Iris pigment epithelial cell (primary cell): Measurements from ENCODE around the gene MKI67.

ENCODE experiments used
- DNase-seq: peaks from one replicate; pipeline ENCODE4 v3.0.0-alpha.2; 2011; ENCODE audit warnings: low read depth

Gene MKI67

DNA sequence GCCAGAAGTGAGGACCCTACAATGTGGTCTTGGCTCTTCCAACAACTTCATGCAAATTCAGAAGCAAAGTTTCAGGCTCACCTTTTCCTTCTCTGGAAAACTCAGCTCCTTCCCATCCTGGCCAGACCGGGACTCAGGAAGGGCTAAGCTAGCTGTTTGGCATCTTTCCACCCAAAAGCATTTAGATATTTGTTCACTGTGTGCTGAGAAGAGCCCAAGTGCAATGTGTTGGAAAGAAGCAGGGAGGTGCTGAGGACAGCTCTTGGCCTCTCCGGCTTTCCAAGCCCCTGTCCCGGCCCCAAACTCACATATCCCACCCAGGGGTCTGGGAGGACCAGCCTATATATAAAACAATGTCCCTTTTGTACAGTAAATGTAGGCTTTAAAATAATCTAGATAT is 44.5 kb downstream of the MKI67 start:
- no peak for DNase-seq

GRCh38 chr10:128081222-128081621 is 45.0 kb downstream of the MKI67 start:
- no peak for DNase-seq

- no peak for DNase-seq
These were observed 45.6 kb downstream of the MKI67 start for GRCh38 chr10:128080641-128081040.

DNA sequence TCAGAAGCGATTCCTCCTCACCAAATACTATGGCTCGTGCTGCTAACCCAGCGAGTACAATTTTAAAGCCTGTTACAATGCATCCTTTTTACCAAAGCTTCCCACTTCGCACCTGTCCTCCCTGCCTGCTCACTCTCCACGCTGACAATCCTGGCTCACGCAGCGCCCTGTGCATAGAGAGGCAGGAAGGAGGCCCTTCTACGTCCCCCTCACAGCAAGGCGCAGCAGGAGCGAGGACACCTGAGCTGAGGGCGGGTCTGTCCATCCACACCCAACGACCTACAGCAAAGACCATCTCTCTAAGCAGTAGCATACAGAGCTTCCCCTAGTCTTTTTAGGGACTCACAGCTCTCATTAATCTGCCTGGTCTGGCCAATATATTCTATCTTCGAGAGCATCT is 46.0 kb downstream of the MKI67 start:
- DNase-seq = no peak

DNA sequence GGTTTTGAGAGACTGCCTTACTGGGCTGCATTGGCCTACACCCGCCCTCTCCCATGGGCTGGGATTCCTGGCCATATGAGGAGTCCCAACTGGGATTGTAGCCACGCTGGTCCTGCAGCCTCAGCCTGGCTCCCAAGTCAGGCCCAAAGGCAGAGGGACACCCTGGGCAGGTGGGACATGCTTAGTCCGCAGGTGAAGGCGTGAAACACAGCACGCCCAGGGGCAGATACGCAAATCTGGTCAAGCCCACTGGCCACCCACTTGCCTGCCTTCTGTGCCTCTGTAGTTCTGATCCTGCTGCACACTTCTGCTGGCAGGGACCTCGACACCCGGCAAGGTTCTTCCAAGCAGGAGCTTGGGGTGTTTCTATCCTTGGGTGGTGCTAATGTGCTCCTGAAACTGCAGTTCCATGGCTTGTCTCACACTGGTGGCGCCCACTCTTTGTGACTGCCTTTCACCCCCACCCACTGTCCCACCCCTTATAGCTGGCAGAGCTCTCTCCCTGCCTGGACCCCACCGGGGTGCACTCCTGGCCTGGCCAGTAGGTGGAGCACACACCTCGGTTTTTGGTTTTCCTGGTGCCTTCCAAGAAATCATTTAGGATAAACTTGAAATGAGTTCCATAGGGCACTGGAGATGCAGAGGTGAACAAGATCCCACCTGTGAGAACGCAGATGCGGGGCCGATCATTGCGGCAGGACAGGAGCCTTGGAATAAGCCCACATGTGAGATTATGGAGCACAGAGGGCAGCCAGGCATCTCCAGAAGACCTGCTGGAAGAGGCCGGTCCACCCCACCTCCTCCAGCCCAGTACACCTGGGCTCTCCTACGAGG is 47.9 kb downstream of the MKI67 start:
- DNase-seq = peak; percentile 30

DNA sequence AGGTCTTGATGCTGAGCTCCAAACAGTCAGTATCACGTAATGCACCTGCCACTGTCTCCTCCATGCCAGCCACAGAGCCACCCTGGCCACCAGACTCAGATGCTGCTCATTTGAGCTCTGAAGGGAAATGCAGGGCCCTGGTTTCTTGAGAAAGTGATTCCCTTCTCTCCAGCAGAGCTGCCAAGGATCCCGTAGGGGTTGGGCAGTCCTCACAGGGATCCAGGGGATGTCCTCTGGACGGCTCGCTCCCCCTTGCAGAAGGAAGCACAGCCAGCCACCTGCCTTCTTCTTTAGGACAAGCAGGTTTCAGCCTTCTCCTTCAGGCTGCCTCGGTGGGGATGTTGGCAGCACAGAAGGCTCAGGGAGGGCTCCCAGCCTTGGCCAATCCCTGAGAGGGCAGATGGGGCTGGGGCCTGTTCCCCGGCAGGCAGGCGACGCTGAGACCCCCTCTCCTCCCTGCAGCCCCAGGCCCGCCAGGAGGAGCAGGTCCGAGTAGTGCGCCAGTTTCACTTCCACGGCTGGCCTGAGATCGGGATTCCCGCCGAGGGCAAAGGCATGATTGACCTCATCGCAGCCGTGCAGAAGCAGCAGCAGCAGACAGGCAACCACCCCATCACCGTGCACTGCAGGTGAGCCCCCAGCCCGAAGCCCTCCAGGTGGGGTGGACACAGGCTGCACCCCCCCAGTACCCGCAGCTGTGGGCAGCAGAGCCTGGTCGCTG is 48.9 kb downstream of the MKI67 start:
- DNase-seq = no peak

GRCh38 chr10:128074589-128074988 is 51.6 kb downstream of the MKI67 start:
- no peak for DNase-seq

DNA sequence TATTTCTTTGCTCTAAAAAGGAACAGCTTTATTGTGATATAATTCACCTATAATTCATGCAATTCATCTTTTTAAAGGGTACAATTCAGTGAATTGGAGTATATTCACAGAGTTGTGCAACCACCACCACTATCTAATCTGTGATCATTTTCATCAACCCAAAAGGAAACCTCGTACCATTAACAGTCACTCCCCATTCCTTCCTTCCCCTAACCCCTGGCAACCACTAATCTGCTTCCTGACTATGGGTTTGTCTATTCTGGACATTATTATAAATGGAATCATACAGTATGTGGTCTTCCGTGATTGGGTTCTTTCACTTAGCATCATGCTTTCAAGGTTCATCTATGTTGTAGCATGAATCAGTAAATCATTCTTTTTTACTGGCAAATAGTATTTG is 52.3 kb downstream of the MKI67 start:
- no peak for DNase-seq

DNA sequence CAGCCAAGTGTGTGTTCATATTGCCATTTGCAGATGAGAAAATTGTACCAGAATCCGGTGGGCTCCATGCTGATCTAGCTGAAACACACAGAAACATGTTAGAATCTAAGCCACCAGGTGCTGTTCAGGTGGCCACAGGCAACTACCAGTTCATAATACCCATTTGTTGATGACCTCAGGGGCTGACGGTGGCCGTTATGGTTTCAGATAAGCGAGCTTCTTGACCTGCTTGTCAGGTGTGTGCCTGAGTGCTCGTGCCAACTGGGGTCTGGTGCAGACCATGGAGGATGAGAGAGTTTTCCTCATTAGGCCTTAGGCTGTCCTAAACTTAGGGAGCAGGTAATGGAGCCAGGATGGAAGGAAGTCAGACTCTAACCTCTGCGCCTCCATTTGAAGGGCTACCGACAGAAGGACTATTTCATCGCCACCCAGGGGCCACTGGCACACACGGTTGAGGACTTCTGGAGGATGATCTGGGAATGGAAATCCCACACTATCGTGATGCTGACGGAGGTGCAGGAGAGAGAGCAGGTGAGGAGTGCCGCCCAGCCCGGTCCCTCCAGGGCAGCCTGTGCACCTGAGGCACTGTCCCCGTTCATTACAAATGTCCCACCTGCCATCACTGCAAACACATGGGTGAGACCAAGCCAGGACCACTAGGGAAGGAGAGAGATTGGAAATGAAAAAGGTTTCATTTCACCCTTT is 53.1 kb downstream of the MKI67 start:
- DNase-seq = no peak

- no peak for DNase-seq
These were observed 54.2 kb downstream of the MKI67 start for GRCh38 chr10:128072046-128072445.

DNA sequence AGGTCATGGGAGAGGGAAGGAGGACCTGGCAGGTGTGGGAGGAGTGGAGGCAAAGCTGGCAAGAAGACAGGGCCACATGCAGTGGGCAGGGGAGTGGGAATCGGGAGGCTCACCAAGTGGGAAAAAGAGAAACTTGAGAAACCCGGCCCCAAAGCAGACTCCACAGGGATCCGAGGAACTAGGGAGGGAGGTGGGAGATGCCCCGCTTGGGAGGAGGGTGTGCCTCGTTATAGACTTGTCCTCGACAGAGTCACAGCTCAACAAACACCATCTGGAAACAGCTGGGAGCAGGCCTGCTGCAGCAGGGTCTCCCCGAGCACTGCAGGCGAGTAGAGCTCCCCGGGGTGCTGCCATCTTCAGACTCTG is 54.8 kb downstream of the MKI67 start:
- no peak for DNase-seq

DNA sequence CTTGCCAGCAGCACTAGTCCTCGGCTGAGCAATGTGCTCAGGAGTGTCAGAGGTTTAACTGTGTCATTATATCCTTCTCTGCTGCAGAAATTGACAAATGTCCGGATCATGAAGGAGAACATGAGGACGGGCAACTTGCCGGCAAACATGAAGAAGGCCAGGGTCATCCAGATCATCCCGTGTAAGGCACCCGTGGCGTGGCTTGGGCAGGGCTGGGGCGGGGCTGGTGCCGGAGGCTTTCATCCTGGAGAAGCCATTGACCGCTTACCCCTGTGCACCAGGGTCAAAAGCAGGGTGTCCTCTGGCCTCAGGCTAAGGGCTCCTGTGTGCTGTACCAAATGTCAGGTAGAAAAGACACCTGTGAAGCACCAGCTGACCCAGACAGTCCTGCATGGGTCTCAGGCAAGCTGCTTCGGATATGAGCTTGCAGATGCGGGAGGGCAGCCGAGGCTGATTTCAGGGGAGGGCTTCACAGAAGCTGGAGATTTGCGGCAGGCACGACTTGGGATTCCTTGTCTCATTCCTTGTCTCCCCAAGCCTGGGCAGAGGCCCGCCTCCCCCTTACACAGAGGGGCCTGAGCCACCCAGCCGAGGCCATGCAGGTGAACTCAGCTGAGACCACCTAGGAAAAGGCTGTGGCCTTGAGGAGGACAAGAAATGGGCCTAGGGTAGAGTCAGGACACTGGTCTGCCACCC is 55.4 kb downstream of the MKI67 start:
- DNase-seq = no peak

- DNase-seq = no peak
These were observed 56.1 kb downstream of the MKI67 start for GRCh38 chr10:128070161-128070560.

DNA sequence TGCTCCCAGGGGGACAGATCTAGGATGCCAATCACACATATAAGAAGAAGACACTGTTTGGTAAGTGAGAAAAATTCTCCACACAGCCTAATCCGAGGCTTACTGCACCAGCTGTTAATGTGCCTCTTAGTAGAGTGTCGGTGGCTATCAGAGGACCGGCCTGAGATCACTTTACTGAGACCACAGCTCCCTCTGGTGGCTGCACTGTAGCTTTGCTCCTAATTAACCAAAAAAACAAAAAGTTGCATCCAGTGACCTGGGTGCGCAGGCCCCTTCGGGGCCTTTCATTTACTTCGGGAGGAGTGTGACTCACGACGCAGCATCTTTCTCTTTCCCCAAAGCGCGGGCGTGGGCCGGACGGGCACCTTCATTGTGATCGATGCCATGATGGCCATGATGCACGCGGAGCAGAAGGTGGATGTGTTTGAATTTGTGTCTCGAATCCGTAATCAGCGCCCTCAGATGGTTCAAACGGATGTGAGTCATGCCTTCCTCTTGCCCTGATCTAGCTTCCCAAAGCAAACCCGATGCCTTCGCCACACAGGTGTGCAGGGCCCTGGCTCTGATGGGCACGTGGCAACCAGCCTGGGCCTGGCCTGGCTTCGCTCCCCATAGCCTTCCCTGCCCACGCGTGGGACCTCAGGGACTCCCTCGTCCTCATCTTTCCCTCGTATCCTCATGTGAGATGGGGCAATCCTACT is 56.7 kb downstream of the MKI67 start:
- peak; percentile 68 for DNase-seq

- DNase-seq = no peak
These were observed 57.6 kb downstream of the MKI67 start for GRCh38 chr10:128068398-128069285.

DNA sequence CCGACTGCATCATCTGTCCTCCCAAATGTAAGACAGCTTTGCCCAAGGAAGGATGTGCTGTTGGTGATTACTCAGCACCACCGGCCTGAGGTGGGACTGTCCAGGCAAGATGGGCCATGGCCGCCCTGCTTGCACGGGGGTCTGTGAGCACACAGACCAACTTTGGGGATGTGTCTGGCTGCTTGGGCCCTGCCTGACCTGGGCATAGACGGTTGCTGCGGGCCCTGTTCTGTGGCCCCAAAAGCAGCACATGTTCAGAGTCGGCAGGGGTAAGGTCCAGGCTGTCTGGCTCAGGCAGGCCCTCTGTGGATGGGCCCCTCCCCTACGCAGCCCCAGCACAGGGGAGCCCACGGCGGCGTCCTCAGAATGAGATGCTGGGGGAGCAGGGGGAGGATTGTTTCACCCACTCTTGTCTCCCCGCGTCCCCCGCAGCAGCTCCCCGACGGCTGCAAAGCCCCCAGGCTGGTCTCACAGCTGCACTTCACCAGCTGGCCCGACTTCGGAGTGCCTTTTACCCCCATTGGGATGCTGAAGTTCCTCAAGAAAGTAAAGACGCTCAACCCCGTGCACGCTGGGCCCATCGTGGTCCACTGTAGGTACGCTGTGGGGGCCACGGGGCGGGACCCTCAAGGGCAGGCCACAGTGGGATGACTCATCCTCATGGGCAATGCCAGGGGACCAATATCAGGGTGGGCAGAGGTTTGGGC is 58.4 kb downstream of the MKI67 start:
- DNase-seq = no peak

DNA sequence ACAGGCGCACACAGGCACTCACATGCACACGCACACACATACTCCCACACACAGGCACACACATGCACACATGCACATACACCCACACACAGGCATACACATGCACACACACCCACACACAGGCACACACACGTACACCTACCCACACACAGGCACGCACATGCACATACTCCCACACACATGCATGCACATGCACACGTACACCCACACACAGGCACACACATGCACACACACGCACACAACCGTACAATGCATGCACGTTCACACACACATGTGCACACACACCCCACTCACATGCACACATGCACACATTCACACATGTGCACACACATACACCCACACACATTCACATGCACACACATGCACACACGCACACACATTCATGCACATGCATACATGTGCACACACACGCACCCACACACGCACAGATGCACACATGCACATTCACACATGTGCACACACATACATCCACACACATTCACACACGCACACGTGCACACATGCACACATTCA is 59.3 kb downstream of the MKI67 start:
- DNase-seq = no peak

DNA sequence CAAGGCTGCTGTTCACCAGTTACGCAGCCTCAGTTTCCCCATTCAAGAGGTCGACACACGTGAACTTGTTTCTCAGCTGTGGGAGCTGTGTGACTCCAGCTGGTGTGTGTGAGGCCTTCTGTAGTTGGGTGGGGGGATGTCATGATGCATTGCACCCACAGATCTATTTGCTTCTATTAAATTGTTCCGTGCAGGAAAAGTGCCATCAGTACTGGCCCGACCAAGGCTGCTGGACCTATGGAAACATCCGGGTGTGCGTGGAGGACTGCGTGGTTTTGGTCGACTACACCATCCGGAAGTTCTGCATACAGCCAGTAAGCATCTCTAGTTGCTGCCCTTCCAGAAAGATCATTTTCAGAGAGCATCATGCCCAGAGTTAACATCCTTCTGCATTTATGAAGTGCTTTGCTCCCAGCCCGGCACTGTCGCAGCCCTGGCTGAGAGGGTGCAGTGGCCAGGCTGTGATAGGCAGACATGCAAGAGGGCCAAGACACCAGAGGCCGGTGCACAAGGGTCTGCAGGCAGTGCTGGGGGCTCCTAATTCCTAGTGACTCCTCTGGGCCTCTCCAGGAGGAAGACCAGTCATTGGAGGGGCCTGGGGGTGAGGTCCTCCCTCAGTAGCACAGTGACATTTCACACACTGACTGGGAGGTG is 60.2 kb downstream of the MKI67 start:
- no peak for DNase-seq

DNA sequence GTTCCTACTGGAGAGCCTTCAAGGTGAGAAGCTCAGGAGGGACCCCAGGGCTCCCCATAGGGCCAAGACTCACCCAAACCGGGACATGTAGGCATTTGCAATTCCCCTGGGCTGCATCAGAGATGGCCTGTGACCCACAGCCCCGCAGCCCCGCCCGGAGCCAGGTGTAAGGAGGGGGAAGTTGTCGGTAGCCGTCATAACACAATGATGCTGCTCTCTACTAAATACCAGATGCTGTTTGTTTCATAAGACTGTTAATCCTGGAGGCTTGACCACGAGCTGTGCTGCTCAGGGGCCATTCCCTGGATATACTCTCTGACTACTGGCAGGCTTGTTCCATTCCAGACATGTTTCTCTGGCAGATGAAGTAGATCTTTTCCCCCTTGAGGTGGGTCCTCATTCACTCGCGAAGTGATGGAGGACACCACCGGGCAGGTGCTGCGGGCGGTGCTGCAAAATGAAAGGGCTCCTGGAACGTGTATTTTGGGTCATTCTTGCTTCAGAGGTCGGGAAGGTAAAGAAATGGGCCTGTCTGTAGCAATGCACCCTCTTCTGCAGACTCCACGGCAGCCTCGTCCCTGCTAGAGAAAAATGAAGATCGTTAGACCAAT is 61.1 kb downstream of the MKI67 start:
- DNase-seq = peak; percentile 71
